Middle frontal gyrus (tissue), 1 donor: Measurements from ENCODE around the gene CDKL4.
"Not testable (repeated sequence)": the region's sequence is repeated elsewhere in the genome, so short reads cannot be mapped to it uniquely, and the experiment has no call there.

Source experiments
- DNase-seq: peaks from one replicate; pipeline ENCODE4 v3.0.0-alpha.2; 2015; ENCODE audit warnings: low spot score; ENCODE audit errors: extremely low spot score

Gene CDKL4

DNA sequence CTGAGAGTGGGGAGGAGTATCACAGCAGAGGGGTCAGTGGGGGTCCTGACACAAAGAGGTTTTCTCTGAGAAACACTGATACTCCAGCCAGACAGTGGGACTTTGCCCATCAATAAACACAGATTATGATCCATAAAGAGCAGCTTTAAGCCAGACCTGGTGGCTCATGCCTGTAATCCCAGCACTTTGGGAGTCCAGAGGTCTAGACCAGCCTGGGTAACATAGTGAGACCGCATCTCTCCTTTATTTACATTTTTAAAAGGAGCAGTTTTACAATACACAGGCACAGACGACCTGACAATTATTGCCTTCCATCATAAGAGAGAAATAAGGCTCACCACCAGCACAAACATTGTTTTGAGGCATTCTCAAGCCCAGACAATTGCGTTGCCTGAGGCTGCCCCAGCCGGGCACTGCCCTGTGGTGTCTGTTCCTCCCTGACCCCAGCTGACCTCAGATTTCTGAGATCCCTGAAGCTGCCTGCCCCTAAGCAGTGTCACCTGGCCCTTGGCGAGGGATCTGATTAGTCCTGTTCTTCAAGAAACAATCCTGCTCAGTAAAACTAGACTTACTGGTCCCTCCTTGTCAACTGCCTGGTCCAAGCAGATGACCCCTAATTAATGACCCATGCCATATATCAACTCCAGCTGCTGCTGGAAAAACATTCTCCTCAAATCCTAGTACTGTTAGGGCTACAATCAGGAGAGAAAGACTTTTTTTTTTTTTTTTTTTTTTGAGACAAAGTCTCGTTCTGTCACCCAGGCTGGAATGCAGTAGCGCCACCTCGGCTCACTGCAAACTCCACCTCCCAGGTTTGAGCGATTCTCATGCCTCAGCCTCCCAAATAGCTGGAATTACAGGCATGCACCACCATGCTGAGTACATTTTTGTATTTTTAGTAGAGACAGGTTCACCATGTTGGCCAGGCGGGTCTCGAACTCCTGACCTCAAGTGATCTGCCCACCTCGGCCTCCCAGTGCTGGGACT is 63.5 kb downstream of the CDKL4 start:
- DNase-seq = no peak

- DNase-seq = no peak
Observed at GRCh38 chr2:39178756-39179155, 65.0 kb downstream of the CDKL4 start.

GRCh38 chr2:39176997-39177396 is 66.8 kb downstream of the CDKL4 start:
- no peak for DNase-seq

DNA sequence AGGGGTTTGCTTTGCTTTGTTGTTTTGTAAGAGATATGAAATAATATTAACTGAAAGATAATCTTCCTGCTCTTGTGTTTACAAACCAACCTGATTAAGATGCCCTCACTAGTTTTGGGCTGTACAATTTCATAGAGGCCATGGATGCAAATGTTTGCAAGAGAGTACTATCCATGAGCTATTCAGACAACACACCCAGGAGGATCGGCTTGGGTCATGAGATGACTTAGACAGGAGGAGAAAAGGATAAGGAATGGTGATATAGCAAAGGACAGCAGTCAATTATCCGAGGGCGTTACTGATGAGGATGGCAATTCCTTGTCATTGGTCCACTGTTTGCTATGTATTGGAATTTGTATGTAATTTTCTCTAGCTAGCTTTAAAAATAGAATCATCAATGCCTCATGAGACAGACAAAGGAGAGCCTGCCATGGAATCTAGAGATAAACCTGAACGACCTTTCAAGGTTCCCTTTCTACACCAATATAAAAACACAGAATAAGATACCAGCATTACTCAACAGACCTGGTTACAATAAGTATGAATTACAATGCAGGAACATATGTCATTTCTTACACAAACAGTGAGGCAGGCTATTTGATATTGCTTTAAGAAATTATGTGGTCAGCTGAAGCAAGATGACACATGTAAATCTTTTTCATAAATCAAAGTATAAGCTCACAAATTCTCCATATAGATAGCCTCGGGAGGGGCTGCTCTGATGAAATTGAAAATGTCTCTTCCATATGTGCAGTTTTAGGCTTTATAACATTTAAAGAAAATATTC is 68.6 kb downstream of the CDKL4 start:
- DNase-seq = no peak

DNA sequence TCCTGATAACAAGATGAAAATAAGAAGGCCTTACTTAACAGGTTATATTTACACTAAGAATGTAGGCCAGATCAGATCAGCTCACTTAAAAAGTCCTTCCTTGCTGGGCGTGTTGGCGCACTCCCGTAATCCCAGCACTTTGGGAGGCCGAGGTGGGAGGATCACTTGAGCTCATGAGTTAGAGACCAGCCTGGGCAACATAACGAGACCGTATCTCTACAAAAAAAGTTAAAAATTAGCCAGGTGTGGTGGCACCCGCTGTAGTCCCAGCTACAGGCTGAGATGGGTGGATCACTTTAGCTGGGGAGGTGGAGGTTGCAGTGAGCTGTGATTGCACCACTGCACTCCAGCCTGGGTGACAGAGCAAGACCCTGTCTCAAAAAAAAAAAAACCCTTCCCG is 69.7 kb downstream of the CDKL4 start:
- no peak for DNase-seq

DNA sequence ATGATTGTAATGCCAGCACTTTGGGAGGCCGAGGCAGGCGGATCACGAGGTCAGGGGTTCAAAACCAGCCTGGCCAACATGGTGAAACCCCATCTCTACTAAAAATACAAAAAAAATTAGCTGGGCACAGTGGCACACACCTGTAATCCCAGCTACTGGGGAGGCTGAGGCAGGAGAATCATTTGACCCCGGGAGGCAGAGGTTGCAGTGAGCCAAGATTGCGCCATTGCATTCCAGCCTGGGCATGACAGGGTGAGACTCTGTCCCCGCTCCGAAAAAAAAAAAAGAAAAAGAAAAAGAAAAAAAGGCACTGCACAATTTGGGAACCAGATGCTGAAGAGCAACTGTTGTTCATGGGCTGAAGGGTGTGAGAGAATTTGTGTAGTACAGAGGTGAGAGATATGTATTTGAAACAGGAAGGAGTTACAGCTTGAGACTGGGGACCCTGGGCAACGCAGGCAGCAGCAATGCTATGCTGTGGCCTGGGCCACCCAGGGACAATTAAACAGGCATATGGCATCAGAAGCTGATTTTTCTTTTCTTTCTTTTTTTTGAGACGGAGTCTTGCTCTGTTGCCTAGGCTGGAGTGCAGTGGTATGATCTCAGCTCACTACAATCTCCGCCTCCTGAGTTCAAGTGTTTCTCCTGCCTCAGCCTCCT is 71.6 kb downstream of the CDKL4 start:
- not testable (repeated sequence) for DNase-seq

- DNase-seq = no peak
Observed at GRCh38 chr2:39171621-39172020, 72.1 kb downstream of the CDKL4 start.

- DNase-seq = no peak
Observed at GRCh38 chr2:39164089-39164488, 79.7 kb downstream of the CDKL4 start.

GRCh38 chr2:39160982-39161381 is 82.8 kb downstream of the CDKL4 start:
- no peak for DNase-seq

DNA sequence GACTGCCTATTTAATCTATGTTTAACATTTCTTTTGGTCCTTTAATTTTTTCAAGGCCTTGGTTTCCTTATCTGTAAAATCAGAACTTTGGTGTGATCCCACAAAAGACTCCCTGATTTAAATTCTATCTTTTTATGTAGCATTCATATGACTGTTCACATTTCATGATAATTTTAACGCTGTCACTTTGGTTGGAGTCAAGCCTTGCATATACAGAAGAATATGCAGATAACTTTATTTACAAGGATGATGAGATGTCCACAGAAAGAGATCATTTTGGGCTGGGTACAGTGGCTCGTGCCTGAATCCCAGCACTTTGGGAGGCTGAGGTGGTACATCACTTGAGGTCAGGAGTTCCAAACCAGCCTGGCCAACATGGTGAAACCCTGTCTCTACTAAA is 84.5 kb downstream of the CDKL4 start:
- no peak for DNase-seq

DNA sequence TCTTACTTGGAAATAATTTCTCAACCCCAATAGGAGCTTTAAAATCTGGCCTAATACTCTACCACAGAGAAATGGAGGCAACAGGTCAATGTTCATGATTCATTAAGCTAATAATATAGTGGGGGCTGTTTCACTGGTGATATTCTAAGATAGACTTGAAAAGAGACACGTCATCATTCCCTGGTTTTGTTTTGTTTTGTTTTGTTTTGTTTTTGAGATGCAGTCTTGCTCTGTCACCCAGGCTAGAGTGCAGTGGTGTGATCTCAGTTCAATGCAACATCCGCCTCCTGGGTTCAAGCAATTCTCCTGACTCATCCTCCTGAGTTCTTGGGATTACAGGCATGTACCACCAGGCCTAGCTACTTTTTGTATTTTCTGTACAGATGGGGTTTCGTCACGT is 85.4 kb downstream of the CDKL4 start:
- no peak for DNase-seq

- no peak for DNase-seq
Observed at GRCh38 chr2:39156846-39157245, 86.9 kb downstream of the CDKL4 start.

DNA sequence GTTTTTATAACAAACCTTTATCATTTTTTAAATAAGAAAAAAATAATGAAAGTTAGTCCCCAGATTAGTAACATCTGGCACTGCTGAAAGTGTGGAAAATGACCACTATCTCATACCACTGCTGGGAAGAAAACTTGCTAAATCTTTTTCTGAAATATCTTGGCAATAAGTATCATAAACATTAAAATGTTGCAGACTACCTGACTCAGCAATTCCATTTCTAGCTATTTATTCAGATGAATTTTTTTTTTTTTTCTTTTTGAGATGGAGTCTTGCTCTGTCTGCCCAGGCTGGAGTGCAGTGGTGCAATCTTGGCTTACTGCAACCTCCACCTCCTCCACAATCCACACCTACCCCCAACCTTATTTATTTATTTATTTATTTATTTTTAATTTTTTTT is 87.7 kb downstream of the CDKL4 start:
- no peak for DNase-seq

DNA sequence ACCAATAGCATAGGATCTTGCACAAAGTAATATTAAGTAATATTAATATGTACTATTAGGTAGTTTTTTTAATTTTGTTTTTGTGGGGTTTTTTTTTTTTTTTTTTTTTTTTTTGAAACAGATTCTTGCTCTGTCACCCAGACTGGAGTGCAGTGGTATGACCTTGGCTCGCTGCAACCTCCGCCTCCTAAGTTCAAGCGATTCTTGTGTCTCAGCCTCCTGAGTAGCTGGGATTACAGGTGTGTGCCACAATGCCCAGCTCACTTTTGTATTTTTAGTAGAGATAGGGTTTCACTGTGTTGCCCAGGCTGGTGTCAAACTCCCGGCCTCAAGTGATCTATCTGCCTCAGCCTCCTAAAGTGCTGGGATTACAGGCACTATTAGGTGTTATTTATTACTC is 88.2 kb downstream of the CDKL4 start:
- DNase-seq = not testable (repeated sequence)

DNA sequence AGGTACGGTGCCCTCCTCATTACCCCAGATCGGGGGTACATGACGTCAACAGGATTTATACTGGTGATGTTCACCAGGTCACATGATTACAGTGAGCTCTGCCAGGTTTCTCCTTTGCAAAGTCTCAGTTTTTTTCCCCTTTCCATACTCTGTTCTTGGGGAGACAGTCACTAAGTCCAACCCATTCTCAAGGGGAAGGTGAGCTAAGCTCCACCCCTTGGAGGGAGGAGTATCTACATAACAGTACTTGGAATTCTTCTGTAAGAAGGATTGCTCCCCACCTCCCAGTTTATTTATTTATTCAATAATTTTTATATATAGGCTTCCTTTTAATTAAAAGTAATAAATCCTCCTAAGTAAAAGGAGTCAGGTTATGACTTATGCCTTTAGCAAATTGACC is 88.8 kb downstream of the CDKL4 start:
- DNase-seq = no peak

- no peak for DNase-seq
Observed at GRCh38 chr2:39153312-39153711, 90.5 kb downstream of the CDKL4 start.

GRCh38 chr2:39152504-39152903 is 91.3 kb downstream of the CDKL4 start:
- no peak for DNase-seq

DNA sequence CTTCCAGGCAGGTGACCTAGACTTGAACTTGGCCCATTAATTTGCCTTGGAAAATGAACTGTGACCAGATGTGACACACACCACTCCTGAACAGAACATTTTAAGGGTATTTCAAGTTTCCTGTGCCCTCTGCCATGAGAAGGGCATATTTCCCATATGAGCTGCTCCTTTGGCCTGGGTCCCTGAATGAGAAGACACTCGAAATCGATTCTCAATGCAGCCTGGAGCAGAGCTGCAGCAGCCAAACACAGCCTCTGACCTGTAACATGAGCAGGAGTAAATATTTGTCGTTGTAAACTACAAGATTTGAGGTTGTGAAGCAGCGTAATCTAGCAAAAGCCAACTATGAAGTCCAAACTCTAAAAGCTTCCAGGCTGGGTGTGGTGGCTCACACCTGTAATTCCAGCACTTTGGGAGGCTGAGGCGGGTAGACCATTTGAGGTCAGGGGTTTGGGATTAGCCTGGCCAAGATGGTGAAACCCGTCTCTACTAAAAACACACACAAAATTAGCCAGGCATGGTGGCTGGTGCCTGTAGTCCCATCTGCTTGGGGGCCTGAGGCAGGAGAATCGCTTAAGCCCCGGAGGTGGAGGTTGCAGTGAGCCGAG is 92.8 kb downstream of the CDKL4 start:
- DNase-seq = no peak

DNA sequence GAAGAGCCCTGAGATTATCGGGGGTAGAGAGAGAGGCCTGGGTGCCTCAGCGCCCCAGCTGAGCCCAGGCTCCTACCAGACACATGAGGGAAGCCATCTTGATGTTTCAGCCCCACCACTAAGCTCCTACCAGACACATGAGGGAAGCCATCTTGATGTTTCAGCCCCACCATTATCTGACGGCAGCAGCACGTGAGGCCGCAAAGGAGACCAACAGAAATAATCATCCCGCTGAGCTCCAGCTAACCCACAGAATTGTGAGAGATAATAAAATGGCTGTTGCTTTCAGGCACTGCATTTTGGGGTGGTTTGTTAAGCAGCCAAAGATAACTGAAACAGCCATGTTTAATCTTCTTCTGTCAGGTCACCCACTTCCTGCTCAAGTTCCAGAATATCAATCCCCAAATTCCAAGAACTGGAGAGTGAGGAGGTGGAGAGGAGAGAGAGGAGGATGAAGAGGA is 93.6 kb downstream of the CDKL4 start:
- no peak for DNase-seq

- no peak for DNase-seq
Observed at GRCh38 chr2:39146630-39147029, 97.1 kb downstream of the CDKL4 start.

DNA sequence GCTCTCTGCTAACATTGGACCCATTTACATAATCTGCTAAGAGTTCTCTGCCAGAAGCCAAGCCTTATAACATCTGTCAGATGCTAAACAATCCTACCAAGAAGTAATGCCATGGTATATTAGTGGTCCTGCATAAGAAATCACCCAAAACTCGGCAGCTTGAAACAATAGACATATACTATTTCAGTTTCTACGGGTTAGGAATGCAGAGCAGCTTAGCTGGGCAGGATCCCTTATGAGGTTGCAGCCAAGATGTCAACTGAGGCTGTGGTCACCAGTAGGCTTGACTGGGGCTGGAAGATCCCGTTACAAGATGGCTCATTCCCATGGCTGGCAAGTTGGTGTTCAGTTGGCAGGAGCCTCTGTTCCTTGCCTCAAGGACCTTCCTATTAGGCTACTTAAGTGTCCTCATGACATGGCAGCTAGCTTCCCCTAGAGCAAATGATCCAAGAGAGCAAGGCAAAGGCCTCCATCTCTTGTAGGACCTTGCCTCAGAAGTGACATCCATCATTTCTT is 97.8 kb downstream of the CDKL4 start:
- no peak for DNase-seq
